AG10803 (cell line): ENCODE measurements around the gene HIGD2B.

ENCODE experiments used
- DNase-seq: peaks from one replicate; pipeline ENCODE4 v3.0.0; 2010; ENCODE audit warnings: low read depth
- H3K4me3 ChIP-seq: 2 replicates; pipeline ENCODE4 v1.5.1; 2011; ENCODE audit warnings: mild to moderate bottlenecking, low read length, control low read depth
- CTCF ChIP-seq: conservative IDR thresholded peaks from 2 replicates; pipeline ENCODE4 v1.5.1; 2011; ENCODE audit warnings: mild to moderate bottlenecking, low read length, control low read depth, inconsistent platforms

Gene HIGD2B

DNA sequence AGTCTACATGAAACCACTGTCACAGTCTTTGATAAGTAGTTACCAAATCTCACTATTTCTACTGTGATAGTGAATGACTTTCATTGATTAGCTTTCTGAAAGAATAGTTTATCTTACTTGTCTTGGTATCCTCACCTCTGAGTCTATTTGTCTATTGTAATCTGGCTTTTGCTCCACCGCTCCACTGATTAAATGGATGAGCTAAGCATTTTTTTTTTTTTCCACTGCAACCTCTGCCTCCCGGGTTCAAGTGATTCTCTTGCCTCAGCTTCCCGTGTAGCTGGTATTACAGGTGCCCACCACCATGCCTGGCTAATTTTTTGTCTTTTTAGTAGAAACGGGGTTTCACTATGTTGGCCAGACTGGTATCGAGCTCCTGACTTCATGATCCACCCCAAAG lies 13.0 kb upstream of the HIGD2B start:
- H3K4me3 ChIP-seq, result no peak overlapping the region
- no peak for DNase-seq
- no peak for TF ChIP-seq CTCF

GRCh38 chr15:72690938-72691337 lies 5.0 kb upstream of the HIGD2B start:
- no peak for DNase-seq
- no peak for TF ChIP-seq CTCF
- no peak overlapping the region for H3K4me3 ChIP-seq

DNA sequence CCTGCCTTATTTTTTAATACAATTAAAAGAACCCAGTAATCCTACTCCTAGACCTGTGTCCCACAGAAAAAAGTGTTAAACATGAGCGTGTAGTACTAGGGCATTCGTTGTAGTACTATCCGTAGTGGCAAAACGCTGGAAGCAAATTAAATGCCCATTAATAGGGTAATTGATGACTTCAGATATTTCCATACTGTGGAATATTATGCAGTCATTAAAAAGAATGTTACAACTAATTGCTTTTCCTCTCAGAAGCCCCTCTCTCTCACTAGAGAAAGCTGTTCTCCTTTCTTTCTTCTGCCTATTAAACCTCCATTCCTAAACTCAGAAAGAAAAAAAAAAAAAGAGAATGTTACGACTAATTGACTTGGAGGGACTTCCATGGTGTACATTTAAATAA lies 2.7 kb upstream of the HIGD2B start:
- no peak for DNase-seq
- no peak for TF ChIP-seq CTCF
- no peak overlapping the region for H3K4me3 ChIP-seq

GRCh38 chr15:72685301-72685924 lies 569 bp downstream of the HIGD2B start:
- TF ChIP-seq CTCF, result 0 out of 2 replicates have a peak, but pooled peaks have one; percentile 7
- H3K4me3 ChIP-seq, result peak overlapping the region; percentile 73
- no peak for DNase-seq

DNA sequence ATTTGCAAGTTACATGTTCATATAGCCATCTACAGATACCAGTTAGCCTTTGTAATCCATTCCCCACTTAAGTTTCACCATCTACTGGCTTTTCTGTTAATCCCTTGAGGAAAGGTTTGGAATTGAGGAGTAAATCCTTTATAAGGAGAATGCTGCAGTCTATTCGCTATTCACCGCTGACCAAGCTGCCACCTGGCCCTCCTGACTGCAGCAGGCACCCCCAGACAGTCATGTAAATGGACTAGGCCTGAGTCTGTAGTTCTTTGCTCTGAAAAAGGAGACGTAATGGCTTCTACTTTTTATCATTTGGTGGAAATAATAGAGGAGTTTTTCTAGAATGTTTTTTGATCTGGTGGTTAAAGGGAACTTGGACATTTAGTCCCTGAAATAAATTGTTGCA lies 3.2 kb downstream of the HIGD2B start:
- no peak overlapping the region for H3K4me3 ChIP-seq
- no peak for TF ChIP-seq CTCF
- no peak for DNase-seq

- no peak for TF ChIP-seq CTCF
- H3K4me3 ChIP-seq, result no peak overlapping the region
Measured at GRCh38 chr15:72680931-72681330, 5.1 kb downstream of the HIGD2B start.

GRCh38 chr15:72676838-72677237 lies 9.1 kb downstream of the HIGD2B start:
- H3K4me3 ChIP-seq, result no peak overlapping the region
- no peak for DNase-seq
- no peak for TF ChIP-seq CTCF

More at GRCh38 chr15:72680931-72681330, 5.1 kb downstream of the HIGD2B start:
- DNase-seq, result no peak
